Activated T-helper 1 cell treated with anti-CD3 and anti-CD28 coated beads, Interleukin-2, amount 50 U/mL, for 16 hours (primary cell): ENCODE measurements around the gene MYO10.

Source experiments
- DNase-seq, 2 donors: peaks; one replicate each; pipeline ENCODE4 v3.0.0-alpha.2; 2020; ENCODE audit warnings: low read depth in 1 of 2, low spot score in 1 of 2

MYO10 gene

DNA sequence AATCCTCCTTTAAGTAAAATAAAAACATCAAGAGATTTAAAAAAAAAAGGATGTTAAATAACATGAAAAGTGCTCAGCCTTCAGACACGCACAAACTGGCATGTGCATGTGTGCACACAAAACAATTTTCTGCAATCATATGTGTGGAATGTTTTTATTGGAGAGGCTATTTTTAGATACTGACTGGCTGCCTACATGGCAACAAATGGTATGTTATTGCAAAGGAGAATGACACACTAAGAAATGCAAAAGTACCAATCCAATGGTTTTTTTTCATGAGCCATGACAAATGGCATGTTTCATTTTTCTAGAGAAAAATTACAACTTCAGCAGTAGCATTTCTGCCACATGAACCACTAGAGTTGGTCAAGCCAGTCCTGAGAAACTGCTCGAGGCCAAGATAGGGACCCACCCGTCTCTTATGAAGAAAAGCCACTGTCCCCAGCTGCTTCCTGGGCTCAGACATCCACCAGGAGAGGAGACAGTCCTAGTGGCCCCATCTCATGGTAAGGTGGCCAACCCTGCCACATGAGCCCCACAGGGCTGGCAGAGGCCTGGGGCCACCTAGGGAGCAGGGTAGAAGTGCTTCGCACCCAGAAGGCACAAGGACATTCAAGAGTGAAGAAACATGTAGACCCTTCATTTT lies 116.4 kb downstream of the MYO10 start:
- no peak for DNase-seq

DNA sequence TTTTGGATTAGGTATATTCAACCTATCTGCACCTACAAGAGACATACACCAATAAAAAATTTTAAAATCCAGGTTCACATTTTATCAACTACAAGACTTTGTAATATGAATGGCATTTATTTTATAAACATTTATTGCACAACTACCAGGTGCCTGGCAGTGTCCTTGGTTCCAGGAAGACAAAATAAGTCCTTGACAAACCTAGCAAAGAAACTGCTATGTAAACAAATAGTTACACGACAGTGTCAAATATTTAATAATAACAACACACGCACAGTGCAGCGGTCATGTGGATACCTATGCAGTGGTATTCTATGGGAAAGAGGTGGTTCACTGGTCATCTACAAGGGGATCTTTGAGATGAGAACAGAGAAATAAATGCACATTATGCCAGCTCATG lies 120.7 kb downstream of the MYO10 start:
- no peak for DNase-seq

DNA sequence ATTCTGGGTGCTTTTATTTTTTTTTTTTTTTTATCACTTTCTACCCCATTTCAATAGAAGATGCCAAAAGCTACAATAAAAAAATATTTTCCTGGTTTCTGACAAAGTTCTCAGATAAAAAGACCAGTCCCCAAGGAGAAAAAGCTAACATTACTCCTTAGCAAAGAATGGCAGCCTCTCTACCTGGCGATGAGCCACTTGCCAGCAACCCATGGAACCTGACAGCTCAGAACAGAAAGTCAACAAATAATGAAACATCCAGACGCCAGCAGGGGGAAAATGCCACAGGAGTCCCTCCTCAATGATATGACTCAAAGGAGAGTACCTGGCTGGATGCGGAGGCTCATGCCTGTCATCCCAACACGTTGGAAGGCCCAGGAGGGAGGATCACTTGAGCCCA lies 123.2 kb downstream of the MYO10 start:
- DNase-seq, result no peak

GRCh38 chr5:16812448-16812847 lies 123.6 kb downstream of the MYO10 start:
- no peak for DNase-seq

DNA sequence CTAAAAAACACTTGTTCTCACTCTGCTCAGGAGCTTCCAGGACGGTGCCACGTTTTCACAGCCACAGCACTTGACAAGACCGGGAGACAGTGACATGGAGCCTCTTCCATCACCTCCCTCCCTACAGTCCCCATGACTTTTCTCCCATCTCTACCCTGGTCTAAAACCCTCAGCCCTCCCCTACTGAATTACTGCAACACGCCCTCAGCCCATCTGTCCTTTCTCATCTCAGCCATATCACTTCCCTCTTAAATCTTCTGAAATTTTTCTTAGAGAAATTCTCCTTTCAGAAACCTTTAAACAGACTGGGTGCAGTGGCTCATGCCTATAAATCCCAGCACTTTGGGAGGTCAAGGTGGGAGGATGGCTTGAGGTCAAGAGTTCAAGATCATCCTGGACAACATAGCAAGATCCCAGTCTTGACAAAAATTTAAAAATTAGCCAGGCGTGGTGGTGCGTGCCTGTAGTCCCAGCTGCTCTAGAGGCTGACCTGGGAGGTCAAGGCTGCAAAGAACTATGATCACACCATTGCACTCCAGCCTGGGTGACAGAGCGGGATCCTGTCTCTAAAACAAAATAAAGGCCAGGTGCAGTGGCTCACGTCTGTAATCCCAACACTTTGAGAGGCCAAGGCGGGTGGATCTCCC lies 125.8 kb downstream of the MYO10 start:
- no peak for DNase-seq

DNA sequence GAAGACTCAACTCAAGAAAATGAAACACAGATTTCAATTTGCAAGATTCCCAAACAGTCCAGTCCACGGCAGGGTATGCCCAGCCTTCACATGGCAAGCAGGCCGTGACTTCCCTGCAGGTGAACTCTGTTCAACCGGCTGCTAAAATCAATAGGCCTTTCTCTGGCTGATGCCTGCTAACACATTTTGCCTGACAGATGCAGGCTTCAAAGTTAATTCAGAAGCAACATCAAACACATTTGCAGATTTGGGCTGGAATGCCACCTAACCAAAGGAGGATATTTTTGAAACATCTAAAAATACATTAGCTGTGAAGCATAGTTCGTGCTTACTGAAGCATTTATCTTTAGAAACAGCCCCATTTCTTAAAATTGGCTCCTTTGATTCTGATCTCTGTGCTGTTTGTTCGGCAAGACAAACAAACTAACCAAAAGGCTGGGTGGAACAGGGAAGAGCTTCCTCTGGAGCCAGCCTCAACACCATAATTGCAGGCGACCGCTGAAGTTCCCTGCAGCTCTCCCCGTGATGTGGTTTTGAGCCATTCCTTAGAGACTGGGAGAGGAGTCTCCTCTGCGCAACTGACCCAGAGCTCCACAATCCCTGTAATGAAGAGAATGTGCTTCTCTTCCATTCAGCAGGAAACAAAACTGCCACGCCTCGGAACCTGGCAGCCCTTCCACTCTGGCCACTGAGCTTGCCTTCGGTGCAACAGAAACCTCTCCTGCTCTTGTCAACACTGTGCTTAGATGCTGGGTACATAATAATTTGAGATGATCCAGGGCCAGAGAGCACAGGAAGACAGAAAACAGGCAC lies 126.5 kb downstream of the MYO10 start:
- no peak for DNase-seq

DNA sequence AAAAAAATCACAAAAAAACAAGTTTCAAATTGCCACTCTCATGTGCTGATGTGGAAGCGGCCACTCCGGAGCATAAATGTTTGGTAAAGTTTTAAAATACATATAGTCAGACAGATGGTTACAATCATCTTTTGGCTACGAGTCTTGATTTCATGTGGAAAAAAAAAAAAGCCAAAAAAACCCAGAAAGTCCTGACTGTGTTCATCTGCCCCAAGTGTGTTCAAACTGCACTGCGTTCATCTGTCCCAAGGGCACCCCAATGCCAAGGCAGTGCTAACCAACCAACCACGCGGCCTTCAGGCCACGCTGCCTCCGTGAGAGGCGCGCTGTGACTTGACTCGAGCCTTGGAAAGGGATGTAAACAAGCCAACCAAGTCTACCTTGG lies 127.1 kb downstream of the MYO10 start:
- DNase-seq, result no peak

- no peak for DNase-seq
Observed at GRCh38 chr5:16808021-16808420, 128.1 kb downstream of the MYO10 start.

- no peak for DNase-seq
Observed at GRCh38 chr5:16807547-16807864, 128.6 kb downstream of the MYO10 start.

GRCh38 chr5:16806711-16807546 lies 129.2 kb downstream of the MYO10 start:
- DNase-seq, result no peak

- DNase-seq, result no peak
Observed at GRCh38 chr5:16805486-16805885, 130.6 kb downstream of the MYO10 start.

GRCh38 chr5:16803831-16804230 lies 132.3 kb downstream of the MYO10 start:
- DNase-seq, result no peak

GRCh38 chr5:16800477-16800876 lies 135.6 kb downstream of the MYO10 start:
- no peak for DNase-seq

GRCh38 chr5:16799796-16800195 lies 136.3 kb downstream of the MYO10 start:
- no peak for DNase-seq

- DNase-seq, result no peak
Observed at GRCh38 chr5:16797951-16798350, 138.1 kb downstream of the MYO10 start.

GRCh38 chr5:16794269-16794913 lies 141.7 kb downstream of the MYO10 start:
- no peak for DNase-seq

DNA sequence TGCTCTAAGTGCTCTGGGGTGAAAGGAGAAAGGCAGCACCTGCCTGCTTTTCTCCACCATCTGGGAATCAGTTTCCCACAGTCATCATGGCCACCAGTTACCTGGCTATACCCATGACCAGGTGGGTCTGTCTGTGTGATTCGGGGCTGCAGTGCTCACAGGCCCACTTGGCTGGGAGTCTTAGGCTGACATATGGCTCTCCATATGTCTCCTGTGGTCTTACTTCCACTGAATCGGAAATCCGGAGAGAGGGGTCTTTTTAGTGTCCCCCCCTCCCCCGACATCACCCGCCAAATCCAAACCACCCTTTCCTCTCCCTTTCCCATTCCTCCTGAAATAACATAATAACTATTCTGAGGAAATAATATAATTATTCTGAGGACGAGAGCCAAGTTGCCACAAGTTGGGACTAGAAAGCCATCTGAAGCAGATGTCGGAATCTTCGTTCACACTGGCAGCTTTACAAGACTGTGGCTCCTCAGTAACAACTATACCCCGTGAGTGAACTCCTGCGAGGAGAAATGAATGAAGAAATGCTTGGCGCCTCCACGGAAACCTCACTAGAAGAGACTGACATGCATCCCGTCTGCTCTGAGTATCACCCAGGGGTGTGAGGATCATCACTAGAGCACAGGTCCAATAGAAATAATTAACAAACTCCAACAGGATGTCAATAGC lies 143.4 kb downstream of the MYO10 start:
- DNase-seq, result no peak

DNA sequence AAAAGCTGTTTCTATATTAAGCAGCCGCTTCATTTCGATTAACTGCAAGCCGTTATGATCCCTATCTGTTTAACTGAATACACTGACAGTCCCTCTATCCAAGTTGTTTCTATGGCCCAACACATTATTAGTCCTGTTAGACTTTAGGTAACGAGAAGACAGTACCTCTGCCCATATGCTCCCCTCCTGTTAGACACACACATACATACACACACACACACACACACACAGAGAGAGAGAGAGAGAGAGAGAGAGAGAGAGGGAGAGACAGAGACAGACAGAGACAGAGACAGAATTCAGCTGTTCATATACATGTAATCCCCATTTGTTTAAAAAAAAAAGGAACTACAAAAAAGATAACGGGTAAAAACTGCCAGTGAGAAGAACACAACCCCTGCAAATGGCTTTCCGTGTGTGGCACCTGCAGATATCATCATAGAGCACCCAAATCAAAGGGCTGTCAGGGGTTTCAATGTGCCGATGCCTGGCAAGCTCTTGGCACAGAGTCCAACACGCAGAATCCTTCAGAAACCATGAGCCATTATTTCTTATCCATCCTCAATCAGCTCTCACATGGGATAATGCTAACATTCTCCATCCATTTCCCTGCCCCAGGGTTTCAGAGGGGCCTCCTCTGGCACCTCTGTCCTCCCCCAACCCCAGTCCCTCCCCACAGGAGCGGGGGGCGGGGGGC lies 144.0 kb downstream of the MYO10 start:
- no peak for DNase-seq

- DNase-seq, result no peak
Observed at GRCh38 chr5:16791036-16791705, 144.9 kb downstream of the MYO10 start.
